Measurements from ENCODE around the gene IRF2BPL. TPM values are rescaled to one million over a fixed set of nuclear protein-coding genes. Genes with fewer than 3 reads are reported as not detected.

The IRF2BPL gene
- total and polyA plus RNA-seq, 4 donors: 9.3 to 52.4 (median 38.6) TPM

- Histone ChIP-seq H3K27ac (ENCODE audit: low read depth in 1 of 2, low read length in 1 of 2) (no peak overlapping the region), H3K27me3 (ENCODE audit: control insufficient read depth in 3 of 3, insufficient read depth in 3 of 3, low read length in 2 of 3) (no peaks in the 10 kb centered on the region), H3K9me3 (ENCODE audit: control insufficient read depth in 4 of 4, insufficient read depth in 3 of 4, low read length in 3 of 4) (peaks cover 0 to 2% (median 0%) of the 10 kb centered on the region in 4 donors), H3K9ac (ENCODE audit: insufficient read depth in 1 of 2, low read length in 2 of 2) (no peak overlapping the region), H3K4me1 (ENCODE audit: control insufficient read depth in 5 of 5, insufficient read depth in 5 of 5, low read length in 5 of 5) (peaks cover 0 to 16% (median 7%) of the 10 kb centered on the region in 5 donors), H3K4me3 (no peak overlapping the region), H3K36me3 (ENCODE audit: control insufficient read depth in 4 of 4, insufficient read depth in 4 of 4, low read length in 4 of 4) (no peaks in the 10 kb centered on the region)
- ATAC-seq (ENCODE audit: insufficient read depth, low FRiP score): no peak
- 97 to 100% methylated on average over 1 of the region's 1 CpG for WGBS, 2 donors
- no peak for DNase-seq
- no peak for TF ChIP-seq CTCF (IDR thresholded peaks at IDR 0.05; ENCODE audit: control extremely low read depth, extremely low read depth)
Observed at GRCh38 chr14:76981670-76982069, 46.8 kb downstream of the IRF2BPL start.

GRCh38 chr14:76977793-76978720 lies 50.5 kb downstream of the IRF2BPL start:
- no peak for TF ChIP-seq CTCF (IDR thresholded peaks at IDR 0.05; ENCODE audit: control extremely low read depth, extremely low read depth)
- Histone ChIP-seq H3K36me3 (ENCODE audit: control insufficient read depth in 4 of 4, insufficient read depth in 4 of 4, low read length in 4 of 4) (no peaks in the 10 kb centered on the region), H3K27ac (ENCODE audit: low read depth in 1 of 2, low read length in 1 of 2) (peak overlapping the region in 1 of 2 donors; percentile 41), H3K9me3 (ENCODE audit: control insufficient read depth in 4 of 4, insufficient read depth in 3 of 4, low read length in 3 of 4) (peaks cover 0 to 2% (median 0%) of the 10 kb centered on the region in 4 donors), H3K27me3 (ENCODE audit: control insufficient read depth in 3 of 3, insufficient read depth in 3 of 3, low read length in 2 of 3) (no peaks in the 10 kb centered on the region), H3K4me1 (ENCODE audit: control insufficient read depth in 5 of 5, insufficient read depth in 5 of 5, low read length in 5 of 5) (peaks cover 0 to 11% (median 0%) of the 10 kb centered on the region in 5 donors), H3K9ac (ENCODE audit: insufficient read depth in 1 of 2, low read length in 2 of 2) (no peak overlapping the region), H3K4me3 (no peak overlapping the region)
- ATAC-seq (ENCODE audit: insufficient read depth, low FRiP score): peak; percentile 74
- peak; percentile 36 to 59 (median 37) for DNase-seq
- 34 to 59% methylated on average over 15 of the region's 15 CpGs for WGBS, 2 donors

GRCh38 chr14:76976240-76977005 lies 52.1 kb downstream of the IRF2BPL start:
- Histone ChIP-seq H3K36me3 (ENCODE audit: control insufficient read depth in 4 of 4, insufficient read depth in 4 of 4, low read length in 4 of 4) (no peaks in the 10 kb centered on the region), H3K9me3 (ENCODE audit: control insufficient read depth in 4 of 4, insufficient read depth in 3 of 4, low read length in 3 of 4) (no peaks in the 10 kb centered on the region), H3K9ac (ENCODE audit: insufficient read depth in 1 of 2, low read length in 2 of 2) (no peak overlapping the region), H3K27me3 (ENCODE audit: control insufficient read depth in 3 of 3, insufficient read depth in 3 of 3, low read length in 2 of 3) (no peaks in the 10 kb centered on the region), H3K4me1 (ENCODE audit: control insufficient read depth in 5 of 5, insufficient read depth in 5 of 5, low read length in 5 of 5) (peaks cover 0 to 11% (median 0%) of the 10 kb centered on the region in 5 donors), H3K27ac (ENCODE audit: low read depth in 1 of 2, low read length in 1 of 2) (no peak overlapping the region), H3K4me3 (no peak overlapping the region)
- ATAC-seq (ENCODE audit: insufficient read depth, low FRiP score): no peak
- DNase-seq: no peak
- WGBS, 2 donors: 64 to 79% methylated on average over 7 of the region's 7 CpGs
- no peak for TF ChIP-seq CTCF (IDR thresholded peaks at IDR 0.05; ENCODE audit: control extremely low read depth, extremely low read depth)
